GM18508 (cell line): ENCODE results near the gene MREG.
A peak's percentile ranks its signal among the peaks of the same experiment; 100 is the strongest.
"Not testable (repeated sequence)": the region's sequence is repeated elsewhere in the genome, so short reads cannot be mapped to it uniquely, and the experiment has no call there.

Experiments
- ATAC-seq: cut with Tn5 transposase; IDR thresholded peaks from one replicate; pipeline ENCODE4 v1.9.1; 2021; ENCODE audit warnings: moderate number of reproducible peaks; ENCODE audit not compliant: insufficient read depth, unreplicated experiment

MREG gene

GRCh38 chr2:215926992-215927391 lies 86.4 kb downstream of the MREG start:
- ATAC-seq, result not testable (repeated sequence)

GRCh38 chr2:215921895-215922294 lies 91.5 kb downstream of the MREG start:
- no peak for ATAC-seq

- ATAC-seq, result peak; percentile 59
Observed at GRCh38 chr2:215920244-215921100, 92.9 kb downstream of the MREG start.

GRCh38 chr2:215919624-215920243 lies 93.6 kb downstream of the MREG start:
- ATAC-seq, result no peak

GRCh38 chr2:215918901-215919599 lies 94.3 kb downstream of the MREG start:
- ATAC-seq, result no peak

- ATAC-seq, result peak; percentile 74
Observed at GRCh38 chr2:215917953-215918620, 95.3 kb downstream of the MREG start.

GRCh38 chr2:215915441-215915840 lies 97.9 kb downstream of the MREG start:
- no peak for ATAC-seq

- no peak for ATAC-seq
Observed at GRCh38 chr2:215914777-215915165, 98.6 kb downstream of the MREG start.

- ATAC-seq, result no peak
Observed at GRCh38 chr2:215914054-215914776, 99.1 kb downstream of the MREG start.

GRCh38 chr2:215912299-215912842 lies 101.0 kb downstream of the MREG start:
- ATAC-seq, result no peak

GRCh38 chr2:215911301-215912085 lies 101.9 kb downstream of the MREG start:
- no peak for ATAC-seq

GRCh38 chr2:215910180-215910579 lies 103.2 kb downstream of the MREG start:
- ATAC-seq, result no peak

- no peak for ATAC-seq
Observed at GRCh38 chr2:215907147-215907546, 106.2 kb downstream of the MREG start.

GRCh38 chr2:215906458-215906857 lies 106.9 kb downstream of the MREG start:
- ATAC-seq, result no peak

GRCh38 chr2:215905691-215906090 lies 107.7 kb downstream of the MREG start:
- ATAC-seq, result no peak

- ATAC-seq, result no peak
Observed at GRCh38 chr2:215904101-215904500, 109.2 kb downstream of the MREG start.

GRCh38 chr2:215903203-215903602 lies 110.1 kb downstream of the MREG start:
- ATAC-seq, result no peak

GRCh38 chr2:215901796-215902195 lies 111.6 kb downstream of the MREG start:
- ATAC-seq, result no peak

GRCh38 chr2:215900843-215901242 lies 112.5 kb downstream of the MREG start:
- peak; percentile 61 for ATAC-seq
